ENCODE data around the gene PRELP.
A peak's percentile ranks its signal among the peaks of the same experiment; 100 is the strongest.

PRELP gene

GRCh38 chr1:203506858-203507626, 31.4 kb downstream of the PRELP start:
- peak overlapping the region; percentile 27 for H3K9ac ChIP-seq (ENCODE audit: insufficient read length, low read depth)
- H3K4me1 ChIP-seq (ENCODE audit: insufficient read depth, insufficient read length), result peaks cover 27% of the 10 kb centered on the region
- H3K27me3 ChIP-seq (ENCODE audit: insufficient read depth, insufficient read length), result peaks cover 5% of the 10 kb centered on the region
- H3K4me3 ChIP-seq (ENCODE audit: insufficient read length, low read depth), result no peak overlapping the region
- no peaks in the 10 kb centered on the region for H3K9me3 ChIP-seq (ENCODE audit: insufficient read depth, low read length)
- no peaks in the 10 kb centered on the region for H3K36me3 ChIP-seq (ENCODE audit: insufficient read depth, insufficient read length, low read length)
- TF ChIP-seq ZNF274 (IDR thresholded peaks at IDR 0.05; ENCODE audit: low read depth, low read length) (no peak), YY1 (IDR thresholded peaks at IDR 0.05; ENCODE audit: insufficient read depth, insufficient read length) (no peak), SUZ12 (IDR thresholded peaks at IDR 0.05; ENCODE audit: extremely low read depth, insufficient read depth, insufficient read length) (no peak)
- DNase-seq (ENCODE audit: low read depth, low spot score), result no peak

GRCh38 chr1:203507759-203508158, 32.2 kb downstream of the PRELP start:
- no peak overlapping the region for H3K9ac ChIP-seq (ENCODE audit: insufficient read length, low read depth)
- no peak for DNase-seq (ENCODE audit: low read depth, low spot score)

GRCh38 chr1:203508463-203509073, 33.0 kb downstream of the PRELP start:
- DNase-seq (ENCODE audit: low read depth, low spot score), result no peak
- Histone ChIP-seq H3K9me3 (ENCODE audit: insufficient read depth, low read length) (no peaks in the 10 kb centered on the region), H3K4me3 (ENCODE audit: insufficient read length, low read depth) (no peak overlapping the region), H3K27me3 (ENCODE audit: insufficient read depth, insufficient read length) (peaks cover 2% of the 10 kb centered on the region), H3K9ac (ENCODE audit: insufficient read length, low read depth) (no peak overlapping the region), H3K36me3 (ENCODE audit: insufficient read depth, insufficient read length, low read length) (no peaks in the 10 kb centered on the region), H3K4me1 (ENCODE audit: insufficient read depth, insufficient read length) (peaks cover 40% of the 10 kb centered on the region)
- no peak for TF ChIP-seq SUZ12 (IDR thresholded peaks at IDR 0.05; ENCODE audit: extremely low read depth, insufficient read depth, insufficient read length)
- no peak for TF ChIP-seq YY1 (IDR thresholded peaks at IDR 0.05; ENCODE audit: insufficient read depth, insufficient read length)
- no peak for TF ChIP-seq ZNF274 (IDR thresholded peaks at IDR 0.05; ENCODE audit: low read depth, low read length)

More at GRCh38 chr1:203507759-203508158, 32.2 kb downstream of the PRELP start:
- peaks cover 33% of the 10 kb centered on the region for H3K4me1 ChIP-seq (ENCODE audit: insufficient read depth, insufficient read length)
- H3K36me3 ChIP-seq (ENCODE audit: insufficient read depth, insufficient read length, low read length), result no peaks in the 10 kb centered on the region
- no peaks in the 10 kb centered on the region for H3K9me3 ChIP-seq (ENCODE audit: insufficient read depth, low read length)
- peaks cover 5% of the 10 kb centered on the region for H3K27me3 ChIP-seq (ENCODE audit: insufficient read depth, insufficient read length)
- H3K4me3 ChIP-seq (ENCODE audit: insufficient read length, low read depth), result no peak overlapping the region
- TF ChIP-seq YY1 (IDR thresholded peaks at IDR 0.05; ENCODE audit: insufficient read depth, insufficient read length) (no peak), SUZ12 (IDR thresholded peaks at IDR 0.05; ENCODE audit: extremely low read depth, insufficient read depth, insufficient read length) (no peak), ZNF274 (IDR thresholded peaks at IDR 0.05; ENCODE audit: low read depth, low read length) (no peak)

GRCh38 chr1:203509135-203509534, 33.5 kb downstream of the PRELP start:
- peaks cover 42% of the 10 kb centered on the region for H3K4me1 ChIP-seq (ENCODE audit: insufficient read depth, insufficient read length)
- no peak overlapping the region for H3K9ac ChIP-seq (ENCODE audit: insufficient read length, low read depth)
- H3K36me3 ChIP-seq (ENCODE audit: insufficient read depth, insufficient read length, low read length), result no peaks in the 10 kb centered on the region
- DNase-seq (ENCODE audit: low read depth, low spot score), result no peak
- TF ChIP-seq SUZ12 (IDR thresholded peaks at IDR 0.05; ENCODE audit: extremely low read depth, insufficient read depth, insufficient read length) (no peak), YY1 (IDR thresholded peaks at IDR 0.05; ENCODE audit: insufficient read depth, insufficient read length) (no peak), ZNF274 (IDR thresholded peaks at IDR 0.05; ENCODE audit: low read depth, low read length) (no peak)
- H3K9me3 ChIP-seq (ENCODE audit: insufficient read depth, low read length), result no peaks in the 10 kb centered on the region
- no peak overlapping the region for H3K4me3 ChIP-seq (ENCODE audit: insufficient read length, low read depth)
- no peaks in the 10 kb centered on the region for H3K27me3 ChIP-seq (ENCODE audit: insufficient read depth, insufficient read length)

- H3K9me3 ChIP-seq (ENCODE audit: insufficient read depth, low read length), result no peaks in the 10 kb centered on the region
- no peak for DNase-seq (ENCODE audit: low read depth, low spot score)
- no peak for TF ChIP-seq YY1 (IDR thresholded peaks at IDR 0.05; ENCODE audit: insufficient read depth, insufficient read length)
- TF ChIP-seq SUZ12 (IDR thresholded peaks at IDR 0.05; ENCODE audit: extremely low read depth, insufficient read depth, insufficient read length), result no peak
- no peak for TF ChIP-seq ZNF274 (IDR thresholded peaks at IDR 0.05; ENCODE audit: low read depth, low read length)
- H3K4me1 ChIP-seq (ENCODE audit: insufficient read depth, insufficient read length), result peaks cover 51% of the 10 kb centered on the region
- no peaks in the 10 kb centered on the region for H3K36me3 ChIP-seq (ENCODE audit: insufficient read depth, insufficient read length, low read length)
- peaks cover 18% of the 10 kb centered on the region for H3K27me3 ChIP-seq (ENCODE audit: insufficient read depth, insufficient read length)
- no peak overlapping the region for H3K4me3 ChIP-seq (ENCODE audit: insufficient read length, low read depth)
- H3K9ac ChIP-seq (ENCODE audit: insufficient read length, low read depth), result no peak overlapping the region
These were observed 35.9 kb downstream of the PRELP start for GRCh38 chr1:203511513-203511912.

GRCh38 chr1:203511930-203512329, 36.3 kb downstream of the PRELP start:
- no peak for DNase-seq (ENCODE audit: low read depth, low spot score)
- H3K4me1 ChIP-seq (ENCODE audit: insufficient read depth, insufficient read length), result peaks cover 51% of the 10 kb centered on the region
- no peaks in the 10 kb centered on the region for H3K9me3 ChIP-seq (ENCODE audit: insufficient read depth, low read length)
- no peak overlapping the region for H3K9ac ChIP-seq (ENCODE audit: insufficient read length, low read depth)
- no peak overlapping the region for H3K4me3 ChIP-seq (ENCODE audit: insufficient read length, low read depth)
- peaks cover 23% of the 10 kb centered on the region for H3K27me3 ChIP-seq (ENCODE audit: insufficient read depth, insufficient read length)
- no peaks in the 10 kb centered on the region for H3K36me3 ChIP-seq (ENCODE audit: insufficient read depth, insufficient read length, low read length)
- TF ChIP-seq YY1 (IDR thresholded peaks at IDR 0.05; ENCODE audit: insufficient read depth, insufficient read length), result no peak
- TF ChIP-seq ZNF274 (IDR thresholded peaks at IDR 0.05; ENCODE audit: low read depth, low read length), result no peak
- TF ChIP-seq SUZ12 (IDR thresholded peaks at IDR 0.05; ENCODE audit: extremely low read depth, insufficient read depth, insufficient read length), result no peak

GRCh38 chr1:203512517-203512847, 36.9 kb downstream of the PRELP start:
- Histone ChIP-seq H3K9me3 (ENCODE audit: insufficient read depth, low read length) (no peaks in the 10 kb centered on the region), H3K9ac (ENCODE audit: insufficient read length, low read depth) (no peak overlapping the region), H3K36me3 (ENCODE audit: insufficient read depth, insufficient read length, low read length) (no peaks in the 10 kb centered on the region), H3K4me1 (ENCODE audit: insufficient read depth, insufficient read length) (peaks cover 51% of the 10 kb centered on the region), H3K27me3 (ENCODE audit: insufficient read depth, insufficient read length) (peaks cover 28% of the 10 kb centered on the region), H3K4me3 (ENCODE audit: insufficient read length, low read depth) (no peak overlapping the region)
- no peak for DNase-seq (ENCODE audit: low read depth, low spot score)
- no peak for TF ChIP-seq SUZ12 (IDR thresholded peaks at IDR 0.05; ENCODE audit: extremely low read depth, insufficient read depth, insufficient read length)
- TF ChIP-seq YY1 (IDR thresholded peaks at IDR 0.05; ENCODE audit: insufficient read depth, insufficient read length), result no peak
- no peak for TF ChIP-seq ZNF274 (IDR thresholded peaks at IDR 0.05; ENCODE audit: low read depth, low read length)
